GM18858 (cell line): ENCODE results near the gene DENND6B.

ENCODE experiments used
- ATAC-seq: cut with Tn5 transposase; IDR thresholded peaks from one replicate; pipeline ENCODE4 v1.9.1; 2021; ENCODE audit not compliant: unreplicated experiment

Gene DENND6B

GRCh38 chr22:50259302-50259701 lies 67.5 kb downstream of the DENND6B start:
- ATAC-seq: no peak
